WTC11 (cell line): ENCODE results near the gene AKT3.

ENCODE experiments used
- ATF6 ChIP-seq: sonication (generic); formaldehyde crosslinking; IDR thresholded peaks from 2 replicates; pipeline ENCODE4 v1.8.1; 2023; ENCODE audit warnings: mild to moderate bottlenecking, missing genetic modification reagents
- CTCF ChIP-seq: fragments of 200-600 bp; IDR thresholded peaks from 2 replicates; pipeline ENCODE4 v1.8.0; 2022; ENCODE audit warnings: antibody characterized with exemption
- FOXP4 ChIP-seq: sonication (generic); formaldehyde crosslinking; IDR thresholded peaks from 2 replicates; pipeline ENCODE4 v1.8.0; 2022; ENCODE audit warnings: mild to moderate bottlenecking, missing genetic modification reagents
- RELA ChIP-seq: sonication (generic); formaldehyde crosslinking; IDR thresholded peaks from 2 replicates; pipeline ENCODE4 v1.8.1; 2022; ENCODE audit warnings: missing genetic modification reagents, mild to moderate bottlenecking, borderline replicate concordance

GRCh38 chr1:243802736-243803135 is 47.3 kb downstream of the AKT3 start:
- no peak for TF ChIP-seq CTCF
- TF ChIP-seq ATF6 (CRISPR knock-in tag), result no peak
- TF ChIP-seq RELA (CRISPR knock-in tag), result no peak
- no peak for TF ChIP-seq FOXP4
